Right atrium auricular region (tissue), 2 donors: ENCODE results near the gene RRP9. TPM values are rescaled to one million over a fixed set of nuclear protein-coding genes. Genes with fewer than 3 reads are reported as not detected.
"Not testable (repeated sequence)": the region's sequence is repeated elsewhere in the genome, so short reads cannot be mapped to it uniquely, and the experiment has no call there.

Experiments used
- DNase-seq: peaks from one replicate; pipeline ENCODE4 v3.0.0-alpha.2; 2019; ENCODE audit warnings: low spot score
- H3K27ac ChIP-seq, 2 donors: fragments of 200-600 bp; sonication (generic); 1 replicate in 1 of 2; 2 replicates in 1 of 2; pipeline ENCODE4 v1.5.1; 2016 to 2019
- H3K27me3 ChIP-seq, 2 donors: fragments of 200-600 bp; sonication (generic); one replicate each; pipeline versions ENCODE4 v1.5.1 to v1.6.0; 2017 to 2019
- H3K36me3 ChIP-seq: fragments of 200-600 bp; sonication (generic); one replicate; pipeline ENCODE4 v1.5.1; 2016
- H3K4me1 ChIP-seq, 2 donors: fragments of 200-600 bp; sonication (generic); one replicate each; pipeline versions ENCODE4 v1.5.1 to v1.6.0; 2017 to 2019
- H3K4me3 ChIP-seq, 2 donors: fragments of 200-600 bp; sonication (generic); 1 replicate in 1 of 2; 2 replicates in 1 of 2; pipeline ENCODE4 v1.5.1; 2017 to 2019; ENCODE audit warnings: mild to moderate bottlenecking in 1 of 2, moderate library complexity in 1 of 2
- H3K9me3 ChIP-seq, 2 donors: fragments of 200-600 bp; sonication (generic); one replicate each; pipeline ENCODE4 v1.5.1; 2019
- CTCF ChIP-seq, 2 donors: fragments of 200-600 bp; sonication (generic); IDR thresholded peaks; one replicate each; pipeline ENCODE4 v1.5.1; 2019; ENCODE audit warnings: antibody characterized with exemption in 2 of 2
- total RNA-seq, 2 donors: library from RNA; depleted of rRNA; stranded (reverse); fragments of >200 nt; gene quantifications; one replicate each; pipeline ENCODE4 v1.1.0, GENCODE V29; 2016

Gene RRP9
- 10 to 100 TPM in 1 of 2 donors, 1 to 10 TPM in 1; 6.3 to 11.1 TPM for total RNA-seq

GRCh38 chr3:51941798-51942602 lies at the start of gene RRP9, which contains the start of gene PARP3:
Gene RRP9 (minus strand): TSS chr3:51941904. CDS start chr3:51941867, 37 bp downstream.
Gene PARP3 (plus strand): TSS chr3:51942363. CDS start chr3:51943356, 993 bp downstream.
- H3K27ac ChIP-seq = peak within 1 kb of the TSS; percentile 95 to 96
- H3K4me1 ChIP-seq = peaks cover 0 to 32% of the 10 kb centered on the region in 2 donors
- DNase-seq = peak; percentile 100
- peak within 1 kb of the TSS; percentile 57 to 80 for H3K4me3 ChIP-seq
- no peaks in the 10 kb centered on the region for H3K27me3 ChIP-seq
- H3K9me3 ChIP-seq = no peaks in the 10 kb centered on the region
- peak; percentile 97 to 99 for TF ChIP-seq CTCF (IDR thresholded peaks at IDR 0.05)
- peaks cover 17% of the 10 kb centered on the region for H3K36me3 ChIP-seq

GRCh38 chr3:51990501-51990971 lies 48.8 kb upstream of the RRP9 start:
- not testable (repeated sequence) for H3K27me3 ChIP-seq, H3K4me3 ChIP-seq, H3K9me3 ChIP-seq, DNase-seq, H3K27ac ChIP-seq
- Histone ChIP-seq H3K36me3 (peaks cover 35% of the 10 kb centered on the region), H3K4me1 (peaks cover 0 to 19% of the 10 kb centered on the region in 2 donors)

- no peak for TF ChIP-seq CTCF (IDR thresholded peaks at IDR 0.05)
- no peak overlapping the region for H3K4me3 ChIP-seq
- no peak overlapping the region for H3K27ac ChIP-seq
- H3K9me3 ChIP-seq = no peaks in the 10 kb centered on the region
- DNase-seq = no peak
- H3K36me3 ChIP-seq = peaks cover 21% of the 10 kb centered on the region
- peaks cover 0 to 12% of the 10 kb centered on the region in 2 donors for H3K4me1 ChIP-seq
- H3K27me3 ChIP-seq = no peaks in the 10 kb centered on the region
These were observed 46.8 kb upstream of the RRP9 start for GRCh38 chr3:51988286-51989146.

GRCh38 chr3:51987568-51987967 lies 45.9 kb upstream of the RRP9 start:
- no peak for DNase-seq
- TF ChIP-seq CTCF (IDR thresholded peaks at IDR 0.05) = no peak
- H3K4me3 ChIP-seq = no peak overlapping the region
- H3K9me3 ChIP-seq = no peaks in the 10 kb centered on the region
- no peak overlapping the region for H3K27ac ChIP-seq
- peaks cover 0 to 18% of the 10 kb centered on the region in 2 donors for H3K4me1 ChIP-seq
- no peaks in the 10 kb centered on the region for H3K27me3 ChIP-seq
- peaks cover 14% of the 10 kb centered on the region for H3K36me3 ChIP-seq

GRCh38 chr3:51986010-51986947 lies 44.6 kb upstream of the RRP9 start:
- no peak for TF ChIP-seq CTCF (IDR thresholded peaks at IDR 0.05)
- Histone ChIP-seq H3K27ac (no peak overlapping the region), H3K27me3 (no peaks in the 10 kb centered on the region), H3K4me1 (peaks cover 0 to 26% of the 10 kb centered on the region in 2 donors), H3K4me3 (no peak overlapping the region), H3K9me3 (no peaks in the 10 kb centered on the region), H3K36me3 (peaks cover 2% of the 10 kb centered on the region)
- DNase-seq = no peak
